D721Med (cell line): Measurements from ENCODE around the gene CCDC148.
"Not testable (repeated sequence)": the region's sequence is repeated elsewhere in the genome, so short reads cannot be mapped to it uniquely, and the experiment has no call there.

ENCODE experiments used
- DNase-seq: peaks from one replicate; pipeline ENCODE4 v3.0.0; 2011; ENCODE audit warnings: low spot score; ENCODE audit not compliant: insufficient read length
- FAIRE-seq: peaks from 2 replicates; lab custom pipeline; 2011; peaks lifted over from hg19 to GRCh38; lab: Jason Lieb, UNC
- TF ChIP-seq, protein P1 (sequence below): IDR thresholded peaks from 2 replicates; pipeline ENCODE4 v1.5.1; 2012; ENCODE audit warnings: mild to moderate bottlenecking, control low read depth; ENCODE audit not compliant: insufficient read depth; ENCODE audit errors: missing control alignments

Gene CCDC148

DNA sequence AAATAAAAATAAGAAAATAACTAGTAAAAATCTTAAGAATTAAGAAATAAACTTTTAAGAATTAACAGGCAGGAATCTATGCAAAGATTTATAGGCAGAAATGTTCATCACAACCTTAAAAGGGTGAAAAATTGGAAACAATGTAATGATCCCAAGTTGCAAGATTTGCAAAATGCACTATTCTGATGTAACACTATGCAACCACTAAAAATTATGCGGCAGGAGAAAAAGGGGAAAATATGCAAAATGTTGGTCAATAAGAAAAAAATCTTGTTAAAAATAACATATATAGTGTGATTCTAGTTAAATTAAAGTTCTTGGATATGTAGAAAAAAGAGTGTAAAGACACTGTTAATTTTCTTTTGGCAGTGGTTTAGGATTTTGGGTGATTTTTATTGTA is 222.1 kb downstream of the CCDC148 start:
- no peak for DNase-seq
- no peak for FAIRE-seq
- TF ChIP-seq, protein P1, sequence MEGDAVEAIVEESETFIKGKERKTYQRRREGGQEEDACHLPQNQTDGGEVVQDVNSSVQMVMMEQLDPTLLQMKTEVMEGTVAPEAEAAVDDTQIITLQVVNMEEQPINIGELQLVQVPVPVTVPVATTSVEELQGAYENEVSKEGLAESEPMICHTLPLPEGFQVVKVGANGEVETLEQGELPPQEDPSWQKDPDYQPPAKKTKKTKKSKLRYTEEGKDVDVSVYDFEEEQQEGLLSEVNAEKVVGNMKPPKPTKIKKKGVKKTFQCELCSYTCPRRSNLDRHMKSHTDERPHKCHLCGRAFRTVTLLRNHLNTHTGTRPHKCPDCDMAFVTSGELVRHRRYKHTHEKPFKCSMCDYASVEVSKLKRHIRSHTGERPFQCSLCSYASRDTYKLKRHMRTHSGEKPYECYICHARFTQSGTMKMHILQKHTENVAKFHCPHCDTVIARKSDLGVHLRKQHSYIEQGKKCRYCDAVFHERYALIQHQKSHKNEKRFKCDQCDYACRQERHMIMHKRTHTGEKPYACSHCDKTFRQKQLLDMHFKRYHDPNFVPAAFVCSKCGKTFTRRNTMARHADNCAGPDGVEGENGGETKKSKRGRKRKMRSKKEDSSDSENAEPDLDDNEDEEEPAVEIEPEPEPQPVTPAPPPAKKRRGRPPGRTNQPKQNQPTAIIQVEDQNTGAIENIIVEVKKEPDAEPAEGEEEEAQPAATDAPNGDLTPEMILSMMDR: no peak

DNA sequence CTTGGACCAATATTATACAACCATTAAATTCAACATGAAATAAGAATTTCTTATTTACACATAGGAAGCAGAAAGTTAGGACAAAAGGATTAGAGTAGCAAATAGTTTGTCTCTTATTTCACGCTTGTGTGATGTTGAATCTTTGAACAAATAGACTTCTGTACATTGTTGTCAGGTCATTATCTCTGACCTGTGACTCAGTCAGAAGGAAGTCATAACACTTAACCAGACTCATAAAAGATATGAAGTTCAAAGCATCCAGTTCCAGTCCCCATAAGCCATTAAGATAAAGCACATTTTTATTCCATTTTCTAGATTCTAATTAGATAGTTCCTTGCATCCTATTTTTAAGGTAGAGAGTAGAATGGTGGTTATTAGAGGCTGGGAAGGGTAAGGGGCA is 224.1 kb downstream of the CCDC148 start:
- FAIRE-seq (no peak), DNase-seq (no peak)
- TF ChIP-seq, protein P1: no peak

DNA sequence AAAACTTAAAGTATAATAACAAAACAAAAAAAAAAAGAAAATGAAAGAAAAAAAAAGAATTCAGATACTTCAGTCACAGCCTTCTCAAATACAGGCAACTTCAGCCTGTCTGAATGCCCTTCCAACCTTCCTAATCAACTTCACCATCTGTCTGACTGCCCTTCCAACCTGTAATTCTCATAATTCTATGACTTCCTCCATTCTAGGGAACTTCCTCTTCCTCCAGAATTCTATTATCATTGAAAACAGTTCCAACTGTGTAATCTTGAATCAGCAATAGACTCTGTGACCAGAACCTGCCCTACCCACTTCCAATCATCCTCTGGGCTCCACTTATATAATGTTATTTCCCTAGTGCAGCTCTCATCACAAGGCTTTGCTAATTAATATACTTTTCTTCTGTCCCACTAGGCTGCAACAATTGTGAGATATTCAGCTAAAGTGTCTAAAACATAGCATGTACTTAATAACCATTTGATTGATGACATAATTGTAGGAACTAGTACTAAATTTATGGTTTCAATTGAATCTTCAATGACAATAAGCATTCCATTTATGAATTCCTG is 227.5 kb downstream of the CCDC148 start:
- no peak for FAIRE-seq
- TF ChIP-seq, protein P1: no peak

DNA sequence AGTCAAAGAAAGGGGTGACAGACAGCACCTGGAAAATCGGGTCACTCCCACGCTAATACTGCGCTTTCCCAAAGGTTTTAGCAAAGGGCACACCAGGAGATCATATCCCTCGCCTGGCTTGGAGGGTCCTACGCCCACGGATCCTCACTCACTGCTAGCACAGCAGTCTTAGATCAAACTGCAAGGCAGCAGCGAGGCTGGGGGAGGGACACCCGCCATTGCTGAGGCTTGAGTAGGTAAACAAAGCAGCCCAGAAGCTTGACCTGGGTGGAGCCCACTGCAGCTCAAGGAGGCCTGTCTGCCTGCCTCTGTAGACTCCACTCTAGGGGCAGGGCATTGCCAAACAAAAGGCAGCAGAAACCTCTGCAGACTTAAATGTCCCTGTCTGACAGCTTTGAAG is 233.5 kb downstream of the CCDC148 start:
- not testable (repeated sequence) for FAIRE-seq, DNase-seq

More for the DNA sequence above, 227.5 kb downstream of the CCDC148 start:
- no peak for DNase-seq

DNA sequence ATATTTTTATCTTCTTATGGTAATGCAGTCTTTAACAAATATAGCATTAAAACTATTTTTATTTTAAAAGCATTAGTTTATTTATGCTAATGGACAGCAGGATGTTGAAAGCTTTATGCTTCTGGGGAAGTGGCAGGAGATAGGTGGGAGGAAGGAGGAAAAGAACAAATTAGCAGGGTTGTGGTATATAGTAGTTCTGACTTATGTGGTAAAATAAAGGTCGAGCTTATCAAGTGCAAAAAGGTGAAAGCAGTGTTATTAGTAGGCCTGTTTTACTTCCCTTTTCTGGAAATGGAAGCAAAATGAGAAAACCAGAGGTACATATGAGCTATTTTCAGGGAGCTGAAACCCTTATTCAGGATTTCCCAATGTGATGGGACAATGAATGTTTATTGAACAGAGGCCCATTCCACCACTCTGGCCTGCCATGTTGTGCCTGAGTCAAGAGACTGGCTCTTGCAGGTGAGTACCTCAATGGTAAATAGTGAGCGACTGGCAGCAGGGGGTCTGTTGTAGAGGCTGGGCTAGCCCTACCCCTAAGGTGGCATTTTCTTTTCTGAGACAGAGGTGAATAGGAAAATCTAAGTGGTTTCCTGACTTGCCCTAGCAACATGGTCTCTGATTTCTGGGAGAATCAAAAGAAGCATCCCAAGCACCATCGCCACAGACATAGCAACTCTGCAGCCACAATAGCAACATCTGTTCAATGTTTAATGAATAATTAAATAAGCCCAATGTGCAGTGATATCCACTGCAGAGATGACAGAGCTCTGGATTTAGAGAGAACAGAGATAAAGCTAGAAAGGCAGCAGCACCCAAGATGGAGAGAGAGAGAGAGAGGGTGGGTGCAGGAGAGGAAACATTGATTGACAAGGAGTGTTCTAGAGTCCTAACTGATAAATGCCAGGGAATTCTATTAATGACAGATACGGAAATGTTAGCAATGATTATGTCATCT is 235.2 kb downstream of the CCDC148 start:
- TF ChIP-seq, protein P1: no peak
- FAIRE-seq (no peak), DNase-seq (no peak)

DNA sequence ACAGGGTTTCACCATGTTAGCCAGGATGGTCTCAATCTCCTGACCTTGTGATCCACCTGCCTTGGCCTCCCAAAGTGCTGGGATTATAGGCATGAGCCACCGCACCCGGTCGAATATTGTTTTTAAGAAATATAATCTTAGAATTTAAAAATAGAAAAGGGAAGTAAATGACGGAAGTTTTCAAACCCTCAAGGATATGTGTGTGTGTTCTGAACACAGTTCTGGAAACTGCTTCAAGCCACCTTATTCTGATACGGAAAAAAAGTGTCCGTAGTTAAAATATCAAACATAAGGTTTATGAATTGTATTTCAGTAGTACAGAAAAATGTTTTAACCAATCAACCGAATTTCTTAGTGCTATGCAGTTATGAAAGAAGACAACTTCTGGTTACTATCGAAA is 239.0 kb downstream of the CCDC148 start:
- TF ChIP-seq, protein P1: no peak
- FAIRE-seq (no peak), DNase-seq (no peak)

DNA sequence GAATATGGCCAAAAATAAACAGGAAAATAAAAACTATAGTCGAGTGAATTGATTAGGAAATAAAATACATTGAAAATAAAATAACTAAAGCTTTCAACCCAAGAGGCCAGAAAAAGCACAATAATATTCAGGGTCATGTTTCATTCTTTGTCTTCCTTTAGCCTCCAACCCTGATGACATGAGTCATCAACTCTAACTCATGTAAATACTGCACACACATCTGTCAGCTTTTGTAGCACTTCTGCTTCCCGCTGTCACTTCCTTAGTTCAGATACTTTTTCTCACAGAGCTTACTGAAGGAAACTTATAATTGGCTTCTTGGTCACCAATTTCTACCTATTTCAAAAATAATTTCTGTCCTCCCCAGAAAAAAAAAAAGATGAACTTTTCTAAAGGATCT is 242.1 kb downstream of the CCDC148 start:
- TF ChIP-seq, protein P1: no peak

More for the DNA sequence above, 242.1 kb downstream of the CCDC148 start:
- FAIRE-seq (no peak), DNase-seq (no peak)
